Transverse colon (tissue), 4 donors: Measurements from ENCODE around the gene C19orf53.

Experiments
- CTCF ChIP-seq, 5 experiments: fragments of 200-600 bp in 3 of 5; fragments of 450-650 bp in 2 of 5; sonication (generic) in 3 of 5; IDR thresholded peaks; 1 replicate in 2 of 5; 2 replicates in 3 of 5; pipeline ENCODE4 v1.5.1; 2016 to 2017; ENCODE audit warnings: antibody characterized with exemption in 5 of 5, inconsistent platforms in 3 of 5, mild to moderate bottlenecking in 2 of 5, moderate library complexity in 1 of 5
- EP300 ChIP-seq: sonication (generic); formaldehyde crosslinking; IDR thresholded peaks from one replicate; pipeline ENCODE4 v1.6.1; 2017; ENCODE audit warnings: antibody characterized with exemption, low read depth
- POLR2A ChIP-seq: fragments of 450-650 bp; IDR thresholded peaks from one replicate; pipeline ENCODE4 v1.6.1; 2016; ENCODE audit warnings: antibody characterized with exemption, mild to moderate bottlenecking, moderate library complexity
- POLR2AphosphoS5 ChIP-seq, 3 donors: sonication (generic); formaldehyde crosslinking; IDR thresholded peaks; one replicate each; pipeline ENCODE4 v1.6.1; 2016; ENCODE audit warnings: antibody characterized with exemption in 3 of 3

- no peak for TF ChIP-seq POLR2A
- TF ChIP-seq CTCF (IDR thresholded peaks at IDR 0.05): no peak
- TF ChIP-seq POLR2AphosphoS5 (IDR thresholded peaks at IDR 0.05): no peak
- no peak for TF ChIP-seq EP300
These were observed 12.8 kb upstream of the C19orf53 start for GRCh38 chr19:13761423-13761822.
